Measurements from ENCODE around the gene LURAP1L.
"Not testable (repeated sequence)": the region's sequence is repeated elsewhere in the genome, so short reads cannot be mapped to it uniquely, and the experiment has no call there.

The LURAP1L gene

DNA sequence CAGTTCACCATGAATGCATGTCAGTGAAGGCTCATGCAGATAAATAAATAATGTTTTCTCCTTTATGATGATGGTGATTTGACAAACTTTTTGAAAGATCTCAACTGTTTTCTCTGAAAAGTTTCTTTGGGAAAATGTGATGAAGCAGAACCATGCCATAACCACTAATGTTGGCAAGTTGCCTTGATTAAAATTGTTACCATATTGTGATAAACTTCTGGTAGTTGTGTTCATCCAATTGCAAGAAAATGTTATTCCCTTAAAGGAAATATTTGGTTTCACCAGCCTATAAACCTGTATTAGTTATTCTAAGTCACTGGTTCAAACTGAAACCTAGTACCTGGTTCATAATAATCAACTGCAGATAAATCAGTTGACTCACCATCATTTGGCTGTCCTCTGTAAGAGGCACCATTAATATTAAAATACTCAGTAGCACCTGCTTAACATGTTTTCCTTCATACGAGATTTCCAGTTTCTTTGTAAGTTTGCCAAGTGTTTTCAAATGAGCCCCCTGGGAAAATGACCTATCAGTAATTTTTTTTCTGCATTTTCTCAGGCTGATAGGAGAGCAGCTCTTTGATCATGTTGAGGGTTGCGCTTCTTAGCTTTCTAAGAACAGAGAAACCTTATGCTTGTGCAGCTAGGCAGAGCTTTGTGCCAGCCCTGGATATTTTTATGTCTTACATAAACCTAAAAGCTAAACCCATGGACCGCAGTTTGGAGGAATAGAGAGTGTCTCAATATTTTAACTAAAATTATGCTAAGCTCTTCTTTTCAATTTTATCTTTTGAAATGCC is 88.0 kb downstream of the LURAP1L start:
- no peak for DNase-seq

DNA sequence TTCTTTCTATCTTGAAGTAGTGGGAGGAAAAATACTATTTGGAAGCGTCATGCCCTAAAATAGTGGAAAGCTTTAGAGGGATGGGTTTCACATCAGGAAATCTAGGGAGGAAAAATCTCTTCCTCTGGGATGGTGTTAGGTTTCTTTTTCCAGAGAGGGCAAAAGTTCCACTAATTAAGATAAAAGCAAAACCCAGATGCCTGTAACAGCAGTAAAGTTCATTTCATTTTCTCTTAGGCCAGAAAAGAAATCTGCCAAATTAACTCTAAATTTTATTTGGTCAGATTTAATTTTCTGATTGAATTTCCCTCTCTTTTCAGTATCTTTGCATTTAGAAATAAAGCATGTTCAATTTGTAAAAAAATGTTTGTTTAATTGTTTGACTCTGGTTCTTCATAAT is 88.8 kb downstream of the LURAP1L start:
- no peak for DNase-seq

DNA sequence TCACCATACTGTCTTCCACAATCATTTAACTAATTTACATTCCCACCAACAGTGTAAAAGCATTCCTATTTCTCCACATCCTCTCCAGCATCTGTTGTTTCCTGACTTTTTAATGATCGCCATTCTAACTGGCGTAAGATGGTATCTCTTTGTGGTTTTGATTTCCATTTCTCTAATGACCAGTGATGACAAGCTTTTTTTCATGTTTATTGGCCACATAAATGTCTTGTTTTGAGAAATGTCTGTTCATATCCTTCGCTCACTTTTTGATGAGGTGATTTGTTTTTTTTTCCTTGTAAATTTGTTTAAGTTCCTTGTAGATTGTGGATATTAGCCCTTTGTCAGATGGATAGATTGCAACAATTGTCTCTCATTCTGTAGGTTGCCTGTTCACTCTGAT is 90.6 kb downstream of the LURAP1L start:
- DNase-seq: not testable (repeated sequence)
